RCC 7860 (cell line): Measurements from ENCODE around the gene IGBP1.
A peak's percentile ranks its signal among the peaks of the same experiment; 100 is the strongest.
"Not testable (repeated sequence)": the region's sequence is repeated elsewhere in the genome, so short reads cannot be mapped to it uniquely, and the experiment has no call there.

Experiments used
- DNase-seq: peaks from one replicate; pipeline ENCODE4 v3.0.0-alpha.2; 2015; ENCODE audit warnings: low spot score
- FAIRE-seq: peaks from 2 replicates; lab custom pipeline; 2012; peaks lifted over from hg19 to GRCh38; lab: Jason Lieb, UNC

The IGBP1 gene

GRCh38 chrX:70133303-70134115 lies at the start of gene IGBP1:
Gene IGBP1 (plus strand): TSS chrX:70133447. CDS start chrX:70133948, 501 bp downstream.
- DNase-seq (peak; percentile 80), FAIRE-seq (peak; percentile 77)

GRCh38 chrX:70084592-70085240 lies 48.5 kb upstream of the IGBP1 start:
- DNase-seq = no peak
- FAIRE-seq = no peak

- FAIRE-seq (no peak), DNase-seq (no peak)
Observed at GRCh38 chrX:70087857-70088630, 45.2 kb upstream of the IGBP1 start.

- FAIRE-seq (no peak), DNase-seq (no peak)
Observed at GRCh38 chrX:70088751-70089150, 44.5 kb upstream of the IGBP1 start.

GRCh38 chrX:70089604-70090297 lies 43.5 kb upstream of the IGBP1 start:
- peak; percentile 4 for DNase-seq
- no peak for FAIRE-seq

- no peak for FAIRE-seq
- no peak for DNase-seq
Observed at GRCh38 chrX:70092247-70092646, 41.0 kb upstream of the IGBP1 start.

GRCh38 chrX:70096052-70096451 lies 37.2 kb upstream of the IGBP1 start:
- no peak for FAIRE-seq
- no peak for DNase-seq

GRCh38 chrX:70105229-70105628 lies 28.0 kb upstream of the IGBP1 start:
- DNase-seq (no peak), FAIRE-seq (no peak)

GRCh38 chrX:70111436-70112026 lies 21.7 kb upstream of the IGBP1 start:
- DNase-seq, FAIRE-seq: not testable (repeated sequence)

GRCh38 chrX:70117738-70118137 lies 15.5 kb upstream of the IGBP1 start:
- FAIRE-seq = no peak
- no peak for DNase-seq

GRCh38 chrX:70123014-70123413 lies 10.2 kb upstream of the IGBP1 start:
- FAIRE-seq = not testable (repeated sequence)

GRCh38 chrX:70124678-70125077 lies 8.6 kb upstream of the IGBP1 start:
- FAIRE-seq = no peak
- no peak for DNase-seq

More at GRCh38 chrX:70123014-70123413, 10.2 kb upstream of the IGBP1 start:
- DNase-seq = not testable (repeated sequence)

- DNase-seq (no peak), FAIRE-seq (no peak)
Observed at GRCh38 chrX:70128071-70128470, 5.2 kb upstream of the IGBP1 start.

GRCh38 chrX:70129816-70130215 lies 3.4 kb upstream of the IGBP1 start:
- FAIRE-seq (peak; percentile 36), DNase-seq (peak; percentile 31)

GRCh38 chrX:70132224-70132623 lies 1.0 kb upstream of the IGBP1 start:
- no peak for DNase-seq
- no peak for FAIRE-seq

- FAIRE-seq (no peak), DNase-seq (no peak)
Observed at GRCh38 chrX:70132877-70133302, 357 bp upstream of the IGBP1 start.

GRCh38 chrX:70134116-70134477 lies 850 bp downstream of the IGBP1 start:
- DNase-seq = no peak
- no peak for FAIRE-seq

GRCh38 chrX:70138622-70139021 lies 5.4 kb downstream of the IGBP1 start:
- DNase-seq (no peak), FAIRE-seq (no peak)

GRCh38 chrX:70139736-70140135 lies 6.5 kb downstream of the IGBP1 start:
- FAIRE-seq (no peak), DNase-seq (no peak)

GRCh38 chrX:70141373-70141772 lies 8.1 kb downstream of the IGBP1 start:
- DNase-seq (no peak), FAIRE-seq (no peak)
